ENCODE data around the gene OSBP2.
"Not testable (repeated sequence)": the region's sequence is repeated elsewhere in the genome, so short reads cannot be mapped to it uniquely, and the experiment has no call there.

The OSBP2 gene, protein sequence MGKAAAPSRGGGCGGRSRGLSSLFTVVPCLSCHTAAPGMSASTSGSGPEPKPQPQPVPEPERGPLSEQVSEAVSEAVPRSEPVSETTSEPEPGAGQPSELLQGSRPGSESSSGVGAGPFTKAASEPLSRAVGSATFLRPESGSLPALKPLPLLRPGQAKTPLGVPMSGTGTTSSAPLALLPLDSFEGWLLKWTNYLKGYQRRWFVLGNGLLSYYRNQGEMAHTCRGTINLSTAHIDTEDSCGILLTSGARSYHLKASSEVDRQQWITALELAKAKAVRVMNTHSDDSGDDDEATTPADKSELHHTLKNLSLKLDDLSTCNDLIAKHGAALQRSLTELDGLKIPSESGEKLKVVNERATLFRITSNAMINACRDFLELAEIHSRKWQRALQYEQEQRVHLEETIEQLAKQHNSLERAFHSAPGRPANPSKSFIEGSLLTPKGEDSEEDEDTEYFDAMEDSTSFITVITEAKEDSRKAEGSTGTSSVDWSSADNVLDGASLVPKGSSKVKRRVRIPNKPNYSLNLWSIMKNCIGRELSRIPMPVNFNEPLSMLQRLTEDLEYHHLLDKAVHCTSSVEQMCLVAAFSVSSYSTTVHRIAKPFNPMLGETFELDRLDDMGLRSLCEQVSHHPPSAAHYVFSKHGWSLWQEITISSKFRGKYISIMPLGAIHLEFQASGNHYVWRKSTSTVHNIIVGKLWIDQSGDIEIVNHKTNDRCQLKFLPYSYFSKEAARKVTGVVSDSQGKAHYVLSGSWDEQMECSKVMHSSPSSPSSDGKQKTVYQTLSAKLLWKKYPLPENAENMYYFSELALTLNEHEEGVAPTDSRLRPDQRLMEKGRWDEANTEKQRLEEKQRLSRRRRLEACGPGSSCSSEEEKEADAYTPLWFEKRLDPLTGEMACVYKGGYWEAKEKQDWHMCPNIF

DNA sequence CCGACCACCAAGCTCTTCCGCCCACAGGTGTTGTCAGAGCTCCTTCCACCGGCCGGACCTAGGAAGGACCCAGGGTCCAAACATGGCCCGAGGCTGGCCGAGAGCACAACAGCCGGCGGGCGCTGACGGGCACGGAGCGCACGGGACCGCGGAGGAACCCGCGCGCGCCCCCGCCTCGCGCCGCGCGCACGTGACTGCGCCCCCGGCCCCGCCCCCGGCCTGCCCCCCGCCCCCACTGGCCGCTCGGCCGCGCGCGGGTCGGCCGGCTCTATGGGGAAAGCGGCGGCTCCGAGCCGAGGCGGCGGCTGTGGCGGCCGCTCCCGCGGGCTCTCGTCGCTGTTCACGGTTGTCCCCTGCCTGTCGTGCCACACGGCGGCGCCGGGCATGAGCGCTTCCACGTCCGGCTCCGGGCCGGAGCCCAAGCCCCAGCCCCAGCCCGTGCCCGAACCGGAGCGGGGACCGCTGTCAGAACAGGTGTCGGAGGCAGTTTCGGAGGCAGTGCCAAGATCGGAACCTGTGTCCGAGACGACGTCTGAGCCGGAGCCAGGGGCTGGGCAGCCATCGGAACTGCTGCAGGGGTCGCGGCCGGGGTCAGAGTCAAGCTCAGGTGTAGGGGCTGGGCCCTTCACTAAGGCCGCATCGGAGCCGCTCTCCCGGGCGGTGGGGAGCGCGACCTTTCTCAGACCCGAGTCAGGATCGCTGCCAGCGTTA is at the start of gene OSBP2:
OSBP2 (plus strand) TSS at position 235 of the 711 bp plus-strand sequence; CDS start at position 271, 36 bp downstream.
- peak; percentile 32 for DNase-seq

DNA sequence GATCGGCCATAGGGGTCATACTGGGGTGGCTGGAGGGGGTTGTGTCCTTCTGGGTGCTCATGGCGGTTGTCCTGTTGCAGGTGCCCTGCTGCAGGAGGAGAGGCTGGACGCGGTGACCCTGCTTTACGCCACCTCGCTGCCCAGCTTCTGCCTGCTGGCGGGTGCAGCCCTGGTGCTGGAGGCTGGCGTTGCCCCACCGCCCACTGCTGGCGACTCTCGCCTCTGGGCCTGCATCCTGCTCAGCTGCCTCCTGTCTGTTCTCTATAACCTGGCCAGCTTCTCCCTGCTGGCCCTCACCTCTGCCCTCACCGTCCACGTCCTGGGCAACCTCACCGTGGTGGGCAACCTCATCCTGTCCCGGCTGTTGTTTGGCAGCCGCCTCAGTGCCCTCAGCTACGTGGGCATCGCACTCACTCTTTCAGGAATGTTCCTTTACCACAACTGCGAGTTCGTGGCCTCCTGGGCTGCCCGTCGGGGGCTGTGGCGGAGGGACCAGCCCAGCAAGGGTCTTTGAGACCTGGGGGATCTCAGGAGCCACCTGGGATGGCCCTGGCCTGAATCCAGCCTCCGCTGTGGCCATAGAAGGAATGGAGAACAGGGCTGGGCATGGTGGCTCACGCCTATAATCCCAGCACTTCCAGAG is 48.0 kb upstream of the OSBP2 start:
- DNase-seq, result no peak

DNA sequence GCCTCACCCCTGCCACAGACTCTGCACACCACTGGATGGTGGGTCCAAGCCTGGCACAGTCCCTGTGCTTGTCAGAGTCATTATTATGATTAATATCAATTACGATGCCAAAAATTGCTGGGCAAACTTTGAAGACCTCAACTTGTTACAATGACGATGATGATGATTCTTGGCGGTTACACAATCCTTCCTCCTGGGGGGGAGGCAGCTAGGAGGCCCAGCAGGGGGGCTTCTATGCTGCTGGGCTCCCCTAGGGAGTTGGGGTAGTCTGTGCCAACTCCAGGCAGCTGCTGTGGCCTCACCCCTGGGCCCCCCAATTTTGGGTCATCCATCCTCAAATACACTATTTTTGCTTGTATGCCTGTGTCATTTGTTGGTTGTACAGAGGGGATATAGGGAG is 47.1 kb upstream of the OSBP2 start:
- no peak for DNase-seq

DNA sequence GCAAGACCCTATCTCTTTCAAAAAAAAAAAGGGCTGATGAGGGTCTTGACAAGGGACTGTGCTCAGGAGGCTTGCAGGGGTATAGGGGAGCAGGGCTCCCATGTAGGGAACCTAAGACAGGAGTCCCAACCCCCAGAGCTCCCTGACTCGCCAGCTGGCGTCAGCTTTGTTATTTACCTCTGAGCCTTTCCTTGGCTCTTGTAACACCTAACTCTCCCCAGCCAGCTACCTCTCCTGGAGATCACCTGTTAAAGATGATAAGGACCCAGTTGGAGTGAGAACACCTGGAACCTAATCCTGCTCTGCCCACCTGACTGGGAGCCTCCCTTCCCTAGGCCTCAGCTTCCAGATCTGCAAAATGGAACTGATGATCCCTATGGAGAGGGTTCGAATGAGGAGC is 45.8 kb upstream of the OSBP2 start:
- DNase-seq, result no peak

DNA sequence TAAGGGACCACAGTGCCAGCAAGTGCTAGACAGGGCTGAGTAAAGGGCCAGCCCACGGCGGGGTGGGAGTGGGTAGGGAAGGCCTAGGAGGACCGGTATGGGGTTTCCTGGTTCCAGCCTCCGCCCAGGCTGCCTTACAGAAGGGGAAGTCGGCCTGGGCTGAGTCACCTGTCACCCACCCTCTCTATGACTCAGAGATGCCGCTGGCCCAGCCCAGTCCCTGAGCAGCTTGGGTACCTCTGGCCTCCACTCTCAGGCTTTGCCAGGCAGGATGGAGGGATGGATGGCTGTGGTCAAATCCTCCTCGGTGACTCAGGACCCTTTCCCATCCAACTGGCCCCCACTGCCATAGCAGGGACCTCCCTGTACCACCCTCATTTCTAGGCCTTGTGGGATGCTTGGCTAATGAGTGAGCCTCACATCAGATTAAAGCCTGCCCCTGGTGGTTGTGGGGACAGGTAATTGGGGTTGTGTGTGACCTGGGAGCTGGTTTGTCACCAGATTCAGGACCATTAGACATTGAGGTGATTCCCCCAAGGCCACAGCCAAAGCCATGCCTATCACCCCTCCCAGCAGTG is 45.2 kb upstream of the OSBP2 start:
- peak; percentile 51 for DNase-seq

DNA sequence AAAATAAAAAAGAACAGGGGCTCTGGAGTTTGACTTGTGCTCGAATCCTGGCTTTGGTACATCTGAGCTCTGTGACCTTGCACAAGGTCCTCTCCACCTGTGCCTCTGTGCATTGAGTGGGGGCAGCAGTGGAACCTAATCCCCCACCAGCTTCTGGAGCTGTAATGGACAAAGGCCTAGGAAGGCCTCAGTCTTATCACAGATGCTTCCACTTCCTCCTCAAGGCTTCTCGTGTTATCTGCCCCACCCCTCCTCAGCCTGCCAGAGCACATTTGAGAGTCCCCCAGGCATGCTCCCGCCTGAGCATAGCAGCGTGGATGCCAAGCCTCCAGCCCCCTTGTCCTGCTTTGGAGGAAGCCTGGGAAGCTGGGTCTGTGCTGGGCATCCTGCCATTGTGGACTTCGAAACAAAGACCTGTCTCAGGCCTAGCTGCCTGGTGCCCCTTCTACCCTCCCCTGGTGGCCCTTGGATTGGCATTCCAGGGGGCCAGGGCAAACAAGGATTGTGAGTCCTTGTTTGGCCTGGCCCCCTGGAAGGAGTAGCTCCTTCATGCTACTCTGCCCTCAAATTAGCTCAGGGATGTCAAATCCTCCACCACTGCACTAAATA is 44.1 kb upstream of the OSBP2 start:
- peak; percentile 30 for DNase-seq

DNA sequence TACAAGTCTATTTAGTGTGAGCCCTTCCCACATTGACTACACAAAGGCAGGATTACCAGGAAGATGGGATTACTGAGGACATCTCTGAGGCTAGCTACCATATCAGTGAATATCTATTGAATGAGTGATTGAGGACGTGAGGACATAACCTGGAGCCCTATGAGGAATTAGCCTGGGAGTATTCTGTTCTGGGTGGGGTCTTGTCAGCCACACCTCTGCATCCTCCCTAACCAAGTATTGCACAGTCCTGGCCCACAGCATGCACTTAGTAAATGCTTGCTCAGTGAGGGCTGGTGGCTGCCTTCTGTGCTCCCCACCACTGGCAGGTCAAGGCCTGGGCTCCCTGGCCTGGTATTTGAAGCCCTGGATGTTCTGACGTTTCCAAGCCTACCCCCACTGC is 41.8 kb upstream of the OSBP2 start:
- DNase-seq, result no peak

DNA sequence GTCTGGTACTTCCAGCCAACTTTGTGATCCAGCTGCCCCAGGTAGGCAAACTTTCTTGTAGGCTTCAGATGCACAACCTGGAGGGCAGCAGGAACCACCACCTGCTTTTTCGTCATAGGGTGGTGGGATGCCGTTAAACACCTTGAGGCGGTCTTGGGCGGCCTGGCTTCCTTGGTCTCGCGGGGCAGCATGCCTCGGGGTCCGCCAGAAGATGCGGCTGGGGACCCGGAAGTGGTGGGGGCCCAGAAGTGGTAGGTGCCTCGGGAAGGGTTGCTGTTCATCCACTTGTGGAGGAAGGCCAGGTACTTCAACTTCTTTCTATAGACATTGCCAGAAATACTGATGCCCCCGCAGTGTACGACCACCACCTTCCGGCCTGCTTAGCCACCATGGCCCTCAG is 40.3 kb upstream of the OSBP2 start:
- DNase-seq, result no peak

DNA sequence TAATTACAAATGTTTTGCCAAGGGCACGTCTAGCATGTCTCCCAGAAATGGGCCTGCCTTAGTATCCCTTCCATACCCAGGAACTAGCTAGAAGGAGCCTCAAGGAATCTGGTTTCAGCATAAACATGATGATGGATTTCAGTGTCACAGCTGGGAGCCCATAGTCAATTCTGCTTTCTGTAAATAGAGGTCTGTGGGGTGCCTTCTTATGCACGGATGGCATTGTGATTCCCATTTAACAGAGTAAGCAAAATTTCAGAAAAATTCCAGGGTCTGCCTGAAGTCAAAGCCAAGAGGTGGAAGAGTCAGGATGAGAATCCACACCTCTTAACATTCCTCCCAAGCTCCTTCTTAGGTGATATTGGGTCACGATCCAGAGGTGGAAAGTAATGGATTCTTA is 39.1 kb upstream of the OSBP2 start:
- no peak for DNase-seq

DNA sequence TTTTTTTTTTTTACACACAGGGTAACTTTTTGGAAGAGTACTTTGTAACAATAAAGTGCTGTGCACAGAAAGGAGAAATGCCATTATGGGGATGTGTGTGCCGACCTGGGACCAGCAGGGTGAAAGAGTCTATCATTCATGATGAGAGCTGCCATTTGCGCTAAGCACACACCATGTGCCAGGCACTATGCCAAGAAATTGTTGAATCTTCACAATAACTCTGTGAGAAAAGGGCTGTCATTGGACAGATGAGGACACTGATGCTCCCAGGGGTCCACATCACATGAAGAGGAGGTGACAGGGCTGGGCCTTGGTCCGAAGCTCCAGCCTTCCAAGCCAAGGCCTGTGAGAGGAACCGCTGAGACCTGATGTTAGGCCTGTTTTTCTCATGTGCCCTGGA is 32.6 kb upstream of the OSBP2 start:
- no peak for DNase-seq

DNA sequence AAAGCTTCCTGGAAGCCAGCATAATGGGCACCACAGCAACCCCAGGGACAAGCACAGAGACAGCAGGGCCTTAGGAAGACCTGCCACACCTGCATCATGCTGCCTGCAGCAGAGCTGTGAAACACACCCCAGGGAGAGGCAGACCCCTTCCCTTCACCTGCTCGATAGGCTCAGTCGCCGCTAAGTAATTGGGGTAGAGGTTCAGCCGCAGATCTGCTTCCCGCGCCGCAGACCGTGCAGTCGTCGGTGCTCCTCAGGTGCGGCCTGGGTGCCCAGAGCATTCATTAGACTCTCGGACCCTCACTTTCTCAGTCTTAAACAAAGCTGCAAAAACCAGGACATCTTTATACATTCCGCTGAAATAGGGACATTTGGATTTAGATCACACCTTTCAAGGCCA is 29.9 kb upstream of the OSBP2 start:
- no peak for DNase-seq

DNA sequence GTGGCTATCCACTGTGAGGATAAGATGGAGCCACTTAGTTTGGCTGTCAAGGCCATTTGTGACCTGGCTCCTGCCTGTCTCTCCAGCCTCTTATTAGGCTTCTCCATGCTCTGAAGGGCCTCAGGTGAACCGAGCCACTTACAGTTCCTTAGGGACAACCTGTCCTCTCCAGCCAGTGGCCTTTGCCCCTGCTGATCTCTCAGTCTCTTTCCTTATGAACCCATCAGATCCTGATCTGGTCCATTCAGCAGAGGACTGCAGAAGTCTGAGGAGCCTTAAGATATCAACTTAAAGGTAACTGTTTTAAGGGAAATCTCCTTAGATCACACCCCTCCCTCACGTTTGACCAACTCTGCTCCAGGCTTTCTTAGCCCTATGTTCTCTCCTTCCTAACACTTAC is 29.4 kb upstream of the OSBP2 start:
- no peak for DNase-seq

DNA sequence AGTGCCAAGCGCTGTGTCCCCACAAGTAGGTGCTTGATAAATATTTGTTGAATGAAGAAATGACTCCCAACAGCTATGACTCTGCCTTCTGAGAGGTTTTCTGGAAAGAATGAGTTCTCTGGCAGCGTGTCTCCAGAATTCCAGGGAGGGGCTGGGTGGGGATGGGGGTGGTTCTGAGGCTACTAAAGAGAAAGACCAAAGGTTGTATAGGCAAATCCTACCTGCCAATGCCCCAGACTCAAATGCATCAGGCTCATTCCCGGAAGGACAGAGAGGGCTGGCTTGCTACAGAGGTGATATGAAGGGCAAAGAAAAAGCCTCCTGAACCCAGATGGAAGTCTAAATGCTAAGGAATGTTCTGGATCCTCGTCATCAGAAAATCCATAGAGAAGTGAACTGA is 28.9 kb upstream of the OSBP2 start:
- DNase-seq, result no peak

DNA sequence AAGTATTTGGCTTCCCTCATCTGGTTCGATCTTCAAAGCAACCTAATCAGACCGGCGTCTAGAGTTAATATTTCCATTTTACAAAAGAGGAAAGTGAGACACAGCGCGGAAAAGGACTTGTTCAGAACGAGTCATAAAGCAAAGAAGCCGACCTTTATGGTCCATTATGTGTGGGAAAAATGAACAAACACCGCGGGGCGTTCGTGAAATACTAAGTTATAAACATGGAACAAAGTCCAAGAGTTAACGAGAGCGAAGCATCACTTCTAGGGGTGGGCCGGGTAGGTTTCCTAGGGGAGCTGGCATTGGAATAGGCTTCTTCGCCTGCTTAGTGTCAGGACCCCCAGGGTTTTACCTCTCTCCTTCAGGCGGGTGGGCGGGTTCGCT is 27.6 kb upstream of the OSBP2 start:
- no peak for DNase-seq

DNA sequence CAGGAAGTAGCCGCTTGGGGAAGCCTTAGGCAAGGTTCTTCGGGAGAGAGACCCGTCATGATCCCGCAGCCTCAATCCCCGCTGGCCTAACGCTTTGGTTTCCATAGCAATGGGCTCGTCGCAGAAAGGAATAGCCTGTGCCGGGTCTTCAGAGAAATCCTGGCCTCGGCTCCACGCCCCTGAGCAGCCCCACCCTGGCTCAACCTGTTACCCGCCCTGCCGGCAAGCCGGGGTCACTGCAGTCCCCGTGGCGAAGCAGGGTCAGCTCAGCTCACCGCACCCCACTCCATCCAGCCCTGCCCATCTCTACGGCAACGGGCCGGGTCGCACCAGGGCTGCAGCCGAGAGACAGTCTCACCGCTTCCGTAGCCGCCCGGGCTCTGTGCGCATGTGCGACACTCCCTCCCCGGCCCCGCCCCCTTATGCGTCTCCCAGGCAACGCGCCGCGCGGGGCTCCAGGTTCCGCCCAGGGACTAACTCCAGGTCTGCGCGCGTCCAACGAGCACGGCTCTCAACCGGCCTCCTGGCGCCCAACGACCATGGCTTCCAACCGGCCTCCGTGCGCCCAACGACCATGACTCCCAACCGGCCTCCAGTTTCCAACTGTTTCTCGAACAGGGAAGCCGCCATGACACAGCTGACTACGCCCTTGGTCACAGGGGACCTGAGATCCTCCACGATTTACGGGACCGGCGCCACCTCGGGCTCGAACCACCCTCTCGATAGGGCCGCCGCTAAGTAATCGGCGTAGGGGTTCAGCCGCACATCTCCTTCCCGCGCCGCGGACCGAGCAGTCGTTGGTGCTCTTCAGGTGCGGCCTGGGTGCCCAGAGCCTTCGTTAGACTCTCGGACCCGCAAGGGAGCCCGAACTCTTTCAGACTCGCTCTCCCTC is 26.9 kb upstream of the OSBP2 start, which contains the start of gene DUSP18:
DUSP18 (minus strand) TSS at position 382 of the 892 bp plus-strand sequence. CDS start 3,872 bp downstream, outside the sequence.
- DNase-seq, result peak; percentile 95

DNA sequence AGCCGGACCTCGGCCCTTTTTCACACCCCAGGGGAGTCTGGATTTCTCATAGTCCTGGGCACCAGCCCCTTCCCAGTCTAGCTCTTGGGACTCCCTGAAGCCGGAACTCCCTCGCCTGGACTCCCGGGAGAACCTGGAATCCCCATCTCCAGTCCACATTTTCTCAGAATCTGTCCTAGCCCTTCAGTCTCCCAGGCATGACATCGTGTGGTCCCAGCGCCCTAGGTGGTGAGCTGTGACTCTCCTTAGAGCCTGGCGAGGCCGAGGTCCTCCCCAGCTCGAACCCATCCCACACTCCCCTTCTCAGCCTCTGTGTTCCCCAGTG is 26.3 kb upstream of the OSBP2 start:
- no peak for DNase-seq

DNA sequence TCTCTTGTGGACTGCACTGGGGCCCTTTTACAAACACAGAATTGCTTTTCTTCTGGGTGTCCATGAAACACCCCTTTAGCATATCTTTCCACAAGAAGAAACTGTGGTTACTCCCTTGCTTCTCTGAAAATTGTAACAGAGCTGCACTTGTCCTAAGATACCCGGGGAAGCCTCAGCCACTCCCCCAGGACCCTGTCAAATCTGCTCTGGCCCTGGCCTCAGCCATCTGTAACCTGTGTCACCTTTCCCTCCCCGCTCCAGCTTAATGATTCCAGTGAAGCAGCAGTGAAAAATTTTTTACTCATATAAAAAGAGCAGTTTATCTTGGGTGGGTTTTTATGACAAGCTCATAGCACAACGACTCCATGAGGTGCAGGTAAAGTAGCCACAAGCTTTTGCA is 23.6 kb upstream of the OSBP2 start:
- no peak for DNase-seq

DNA sequence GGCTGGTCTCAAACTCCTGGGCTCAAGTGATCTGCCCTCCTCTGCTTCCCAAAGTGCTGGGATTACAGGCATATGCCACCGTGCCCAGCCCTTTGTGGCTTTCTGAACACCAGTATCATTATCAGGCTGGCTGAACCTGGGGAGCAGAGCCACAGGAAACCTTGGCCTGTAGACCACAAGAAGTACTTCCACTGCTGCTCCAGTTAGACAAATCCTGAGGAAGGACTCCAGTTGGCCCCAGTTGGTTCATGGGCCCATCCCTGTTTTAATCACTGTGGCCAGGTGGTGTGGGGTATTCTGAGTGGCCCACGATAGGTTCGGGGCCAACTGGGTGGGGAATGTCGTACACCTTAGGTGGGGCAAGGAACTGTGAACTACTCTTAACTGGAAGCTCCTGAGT is 21.5 kb upstream of the OSBP2 start:
- DNase-seq, result no peak

DNA sequence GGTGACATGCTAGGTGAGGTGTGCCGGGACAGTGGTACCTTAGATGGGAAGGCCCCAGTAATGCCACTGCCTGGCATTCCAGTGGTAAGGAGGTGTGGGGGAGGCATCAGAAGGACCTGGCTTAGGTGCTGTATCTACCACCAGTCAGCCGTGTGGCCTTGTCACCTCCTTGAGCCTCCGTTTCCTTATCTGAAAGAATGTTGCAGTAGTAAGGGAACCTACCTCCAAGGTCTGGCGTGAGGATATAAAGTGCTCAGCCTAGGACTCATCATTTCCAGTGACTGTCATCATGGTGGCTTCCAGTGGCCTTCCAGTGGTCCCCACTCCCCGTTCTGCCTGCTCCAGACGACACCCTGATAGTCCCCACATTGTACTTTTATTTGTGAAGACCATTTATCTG is 20.2 kb upstream of the OSBP2 start:
- no peak for DNase-seq

DNA sequence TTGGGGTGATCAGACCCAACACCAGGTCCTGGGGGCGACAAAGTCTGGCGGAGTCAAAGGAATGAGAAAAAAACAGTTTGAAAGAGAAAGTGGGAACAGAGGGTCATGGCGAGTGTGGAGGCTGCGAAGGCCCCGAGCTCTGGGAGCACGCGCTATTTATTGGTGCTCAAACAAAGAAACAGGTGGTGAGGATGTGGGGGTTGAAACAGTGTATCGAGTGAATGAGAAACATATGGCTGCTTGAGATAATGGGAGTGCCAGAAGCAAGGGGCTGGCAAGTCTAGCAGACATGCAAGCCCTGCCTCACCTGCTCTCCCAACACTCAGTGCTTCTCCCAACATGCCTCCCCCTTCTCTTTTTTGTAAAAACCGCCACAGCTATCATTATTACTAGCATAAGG is 19.2 kb upstream of the OSBP2 start:
- no peak for DNase-seq

DNA sequence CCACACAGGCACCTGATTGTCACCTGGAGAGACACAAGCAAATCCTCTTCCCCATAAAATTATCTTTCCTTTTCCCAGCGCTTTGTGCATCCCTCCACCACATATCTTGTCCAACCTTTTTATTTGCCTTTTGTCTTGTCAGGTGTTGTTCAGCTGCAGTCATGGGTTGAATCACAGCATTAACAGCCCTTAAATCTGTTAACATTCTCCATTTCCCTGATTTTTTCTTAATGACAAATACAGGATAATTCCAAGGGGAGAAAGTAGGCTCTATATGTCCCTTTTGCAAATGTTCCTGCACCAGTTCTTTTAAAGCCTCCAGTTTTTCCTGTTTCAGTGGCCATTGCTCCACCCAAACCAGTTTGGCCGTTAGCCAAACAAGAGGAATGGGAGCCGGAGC is 18.1 kb upstream of the OSBP2 start:
- not testable (repeated sequence) for DNase-seq

Data from femur (tissue), 1 donor.